ENCODE results near the gene ADCY10.
"Not testable (repeated sequence)": the region's sequence is repeated elsewhere in the genome, so short reads cannot be mapped to it uniquely, and the experiment has no call there.

Gene ADCY10

GRCh38 chr1:167882376-167882775 is 31.6 kb downstream of the ADCY10 start:
- DNase-seq, result no peak

GRCh38 chr1:167881786-167882185 is 32.1 kb downstream of the ADCY10 start:
- no peak for DNase-seq

- no peak for DNase-seq
Measured at GRCh38 chr1:167881069-167881468, 32.9 kb downstream of the ADCY10 start.

GRCh38 chr1:167880580-167881021 is 33.3 kb downstream of the ADCY10 start:
- DNase-seq, result no peak

- no peak for DNase-seq
Measured at GRCh38 chr1:167879508-167879907, 34.4 kb downstream of the ADCY10 start.

GRCh38 chr1:167878372-167879160 is 35.4 kb downstream of the ADCY10 start:
- DNase-seq, result no peak

- DNase-seq, result no peak
Measured at GRCh38 chr1:167876597-167877175, 37.2 kb downstream of the ADCY10 start.

GRCh38 chr1:167871331-167871730 is 42.6 kb downstream of the ADCY10 start:
- no peak for DNase-seq

- DNase-seq, result not testable (repeated sequence)
Measured at GRCh38 chr1:167869157-167870001, 44.6 kb downstream of the ADCY10 start.

- not testable (repeated sequence) for DNase-seq
Measured at GRCh38 chr1:167866739-167867414, 47.1 kb downstream of the ADCY10 start.

- DNase-seq, result not testable (repeated sequence)
Measured at GRCh38 chr1:167866326-167866725, 47.6 kb downstream of the ADCY10 start.

GRCh38 chr1:167865804-167866308 is 48.1 kb downstream of the ADCY10 start:
- DNase-seq, result not testable (repeated sequence)

GRCh38 chr1:167865193-167865592 is 48.7 kb downstream of the ADCY10 start:
- not testable (repeated sequence) for DNase-seq

GRCh38 chr1:167864392-167865032 is 49.4 kb downstream of the ADCY10 start:
- DNase-seq, result no peak

- no peak for DNase-seq
Measured at GRCh38 chr1:167863921-167864279, 50.0 kb downstream of the ADCY10 start.

GRCh38 chr1:167863191-167863920 is 50.6 kb downstream of the ADCY10 start:
- not testable (repeated sequence) for DNase-seq

GRCh38 chr1:167862432-167863076 is 51.4 kb downstream of the ADCY10 start:
- DNase-seq, result no peak

GRCh38 chr1:167861664-167862381 is 52.1 kb downstream of the ADCY10 start:
- DNase-seq, result no peak
